GM12878 (cell line): ENCODE data around the gene PADI2. TPM values are rescaled to one million over a fixed set of nuclear protein-coding genes. Genes with fewer than 3 reads are reported as not detected.

Experiments used
- ATAC-seq: fragments of 200-7000 bp; cut with Tn5 transposase; 3 replicates; pipeline ENCODE4 v1.9.1; 2020; ENCODE audit warnings: mild to moderate bottlenecking, moderate library complexity
- BruUV-seq: library from RNA; stranded (reverse); fragments of 400-500 nt; replicated peaks from 2 replicates; lab custom pipeline; 2021; lab: Mats Ljungman, UMichigan
- CTCF ChIA-PET: fragments of 300-600 bp; sonication (Branson Sonifier 250); formaldehyde crosslinking; extraction: SDS; loops from one replicate; lab custom pipeline; 2021; ENCODE audit warnings: inconsistent platforms; lab: Yijun Ruan, JAX
- POLR2A ChIA-PET: fragments of 350-600 bp; formaldehyde crosslinking; extraction: SDS; loops from one replicate; lab custom pipeline; 2021; ENCODE audit warnings: inconsistent platforms; lab: Charles Lee
- RAD21 ChIA-PET: fragments of 300-600 bp; sonication (Branson Sonifier 250); formaldehyde crosslinking; loops from one replicate; lab custom pipeline; 2023; ENCODE audit warnings: antibody characterized with exemption; ENCODE audit not compliant: unreplicated experiment; lab: Charles Lee
- SMC1A ChIA-PET: fragments of 300-600 bp; sonication (Branson Sonifier 250); formaldehyde crosslinking; loops from one replicate; lab custom pipeline; 2023; ENCODE audit not compliant: unreplicated experiment, uncharacterized antibody; lab: Charles Lee
- DNase-seq: peaks from one replicate; pipeline ENCODE4 v3.0.0-alpha.2; 2011; ENCODE audit warnings: low read depth, low spot score
- FAIRE-seq: peaks from 3 replicates; lab custom pipeline; 2011; peaks lifted over from hg19 to GRCh38; lab: Jason Lieb, UNC
- H2AFZ ChIP-seq: 2 replicates; pipeline ENCODE4 v1.6.0; 2011; ENCODE audit warnings: low read depth, low read length, control low read depth; ENCODE audit not compliant: control insufficient read depth
- H3K27ac ChIP-seq: 2 replicates; pipeline ENCODE4 v1.5.1; 2011; ENCODE audit warnings: control low read depth; ENCODE audit not compliant: control insufficient read depth, insufficient read depth
- H3K27me3 ChIP-seq, 2 experiments: replicated peaks in 1 of 2; 2 replicates each; pipeline versions ENCODE4 v1.6.0 to v1.6.1; 2011; ENCODE audit warnings: low read length in 1 of 2; ENCODE audit not compliant: control insufficient read depth in 2 of 2, insufficient read depth in 2 of 2
- H3K36me3 ChIP-seq, 2 experiments: 2 replicates each; pipeline ENCODE4 v1.5.1; 2011; ENCODE audit warnings: low read length in 1 of 2; ENCODE audit not compliant: control insufficient read depth in 2 of 2, insufficient read depth in 2 of 2
- H3K4me1 ChIP-seq: 2 replicates; pipeline ENCODE4 v1.6.1; 2011; ENCODE audit warnings: mild to moderate bottlenecking, low read length, moderate library complexity, mixed read lengths; ENCODE audit not compliant: control insufficient read depth, insufficient read depth
- H3K4me2 ChIP-seq: 2 replicates; pipeline ENCODE4 v1.6.0; 2011; ENCODE audit warnings: control low read depth; ENCODE audit not compliant: control insufficient read depth, insufficient read depth
- H3K4me3 ChIP-seq: fragments of 200-600 bp; sonication (generic); 2 replicates; pipeline ENCODE4 v1.5.1; 2016
- H3K79me2 ChIP-seq: 2 replicates; pipeline ENCODE4 v1.6.0; 2011; ENCODE audit warnings: low read length; ENCODE audit not compliant: control insufficient read depth, insufficient read depth
- H3K9ac ChIP-seq: 2 replicates; pipeline ENCODE4 v1.8.0; 2011; ENCODE audit warnings: low read length, control low read depth, mixed read lengths; ENCODE audit not compliant: control insufficient read depth, insufficient read depth
- H3K9me3 ChIP-seq: replicated peaks from 3 replicates; pipeline ENCODE4 v1.5.1; 2011; ENCODE audit warnings: mild to moderate bottlenecking, low read length; ENCODE audit not compliant: control insufficient read depth, insufficient read depth
- H4K20me1 ChIP-seq: 2 replicates; pipeline ENCODE4 v1.6.0; 2011; ENCODE audit not compliant: control insufficient read depth, insufficient read depth
- BHLHE40 ChIP-seq, 2 experiments: fragments of 450-650 bp in 1 of 2; IDR thresholded peaks; 2 replicates each; pipeline ENCODE4 v1.6.1; 2011 to 2017; ENCODE audit warnings: low read depth in 2 of 2, borderline replicate concordance in 1 of 2, improper control_type of control experiment in 1 of 2, low read length in 1 of 2, mild to moderate bottlenecking in 1 of 2
- CBX5 ChIP-seq: sonication (generic); IDR thresholded peaks from 2 replicates; pipeline ENCODE4 v1.6.1; 2016; ENCODE audit warnings: low read depth, moderate library complexity, mild to moderate bottlenecking, inconsistent platforms
- EED ChIP-seq: sonication (generic); IDR thresholded peaks from 2 replicates; pipeline ENCODE4 v1.6.1; 2016; ENCODE audit warnings: antibody characterized with exemption, low read depth
- ESRRA ChIP-seq: IDR thresholded peaks from 2 replicates; pipeline ENCODE4 v1.6.1; 2012; ENCODE audit warnings: mild to moderate bottlenecking, low read length, improper control_type of control experiment
- HCFC1 ChIP-seq: fragments of 150-350 bp; IDR thresholded peaks from 2 replicates; pipeline ENCODE4 v1.6.1; 2014; ENCODE audit warnings: low read length
- NR2F1 ChIP-seq: fragments of 450-650 bp; conservative IDR thresholded peaks from 2 replicates; pipeline ENCODE4 v1.6.1; 2017; ENCODE audit warnings: mild to moderate bottlenecking
- POLR2A ChIP-seq: IDR thresholded peaks from 2 replicates; pipeline ENCODE4 v1.6.1; 2011; ENCODE audit warnings: low read depth, mild to moderate bottlenecking, low read length
- RCOR1 ChIP-seq: conservative IDR thresholded peaks from 2 replicates; pipeline ENCODE4 v1.6.1; 2012; ENCODE audit warnings: low read depth, low read length, improper control_type of control experiment
- TBL1XR1 ChIP-seq: IDR thresholded peaks from 2 replicates; pipeline ENCODE4 v1.6.1; 2012; ENCODE audit warnings: low read depth, low read length, improper control_type of control experiment
- ZSCAN29 ChIP-seq: fragments of 450-650 bp; IDR thresholded peaks from 2 replicates; pipeline ENCODE4 v1.6.1; 2017; ENCODE audit warnings: mild to moderate bottlenecking, moderate library complexity
- WGBS: methylation state at CpG from one replicate; pipeline ENCODE4 v1.1.6; 2016; ENCODE audit warnings: low lambda C conversion rate; ENCODE audit not compliant: insufficient replicate concordance, insufficient coverage; ENCODE audit errors: missing lambda C conversion rate; 5-methylcytosine and 5-hydroxymethylcytosine counted together
- in situ Hi-C: fragments of 300-500 bp; cut with MboI; formaldehyde crosslinking; loops from 9 replicates; pipeline ENCODE4 v1.14.3; 2018; ENCODE audit warnings: mixed read lengths
- intact Hi-C: fragments of 100-400 bp; cut with micrococcal nuclease; formaldehyde crosslinking; loops from one replicate; pipeline ENCODE4 v1.14.2; 2022; ENCODE audit not compliant: unreplicated experiment
- polyA plus RNA-seq, 11 experiments: library from polyadenylated mRNA; depleted of rRNA in 4 of 11; unstranded in 6 of 11; stranded (reverse) in 5 of 11; fragments of >200 nt; fragmentation: Nextera tagmentation in 4 of 11; fragmentation: Illumina TruSeq in 1 of 11; extraction: Ambion mirVana in 4 of 11; extraction: Trizol in 1 of 11; gene quantifications; 1 replicate in 1 of 11; 2 replicates in 10 of 11; pipeline versions ENCODE4 v1.2.1 to v1.2.3, GENCODE V29; 2011 to 2016; ENCODE audit warnings: inconsistent platforms in 2 of 11, missing spikeins in 2 of 11, low read depth in 1 of 11
- total RNA-seq, 4 experiments: library from RNA; depleted of rRNA in 3 of 4; stranded (reverse); fragments of >200 nt in 3 of 4; fragmentation: Illumina TruSeq in 1 of 4; extraction: Trizol in 1 of 4; gene quantifications; 2 replicates each; pipeline versions ENCODE4 v1.2.1 to v1.2.3, GENCODE V29; 2013 to 2021
- TF ChIP-seq, protein P1 (sequence below): fragments of 450-650 bp; IDR thresholded peaks from 2 replicates; pipeline ENCODE4 v1.6.1; 2016; ENCODE audit warnings: mild to moderate bottlenecking
- TF ChIP-seq, protein P2 (sequence below): fragments of 450-650 bp; formaldehyde crosslinking; IDR thresholded peaks from 2 replicates; pipeline ENCODE4 v1.5.0; 2022; ENCODE audit warnings: mild to moderate bottlenecking, missing genetic modification characterization
- TF ChIP-seq, protein P3 (sequence below): fragments of 450-650 bp; conservative IDR thresholded peaks from 2 replicates; pipeline ENCODE4 v1.6.1; 2017; ENCODE audit warnings: mild to moderate bottlenecking, moderate library complexity
- TF ChIP-seq, protein P4 (sequence below), 3 experiments: IDR thresholded peaks in 2 of 3; conservative IDR thresholded peaks in 1 of 3; 2 replicates each; pipeline ENCODE4 v1.5.1; 2011; ENCODE audit warnings: low read depth in 3 of 3, low read length in 3 of 3, mild to moderate bottlenecking in 3 of 3, control low read depth in 2 of 3, moderate library complexity in 2 of 3, inconsistent platforms in 1 of 3, mixed read lengths in 1 of 3; ENCODE audit not compliant: control insufficient read depth in 2 of 3, insufficient read depth in 1 of 3; ENCODE audit errors: extremely low read depth in 1 of 3

The PADI2 gene
- total and polyA plus RNA-seq, 10 of the 15 experiments (the other 5 are each of a cell fraction or from before 2014, with no cell fraction given) = 0.05 to 3.0 (median 0.10) TPM; not detected in 1

DNA sequence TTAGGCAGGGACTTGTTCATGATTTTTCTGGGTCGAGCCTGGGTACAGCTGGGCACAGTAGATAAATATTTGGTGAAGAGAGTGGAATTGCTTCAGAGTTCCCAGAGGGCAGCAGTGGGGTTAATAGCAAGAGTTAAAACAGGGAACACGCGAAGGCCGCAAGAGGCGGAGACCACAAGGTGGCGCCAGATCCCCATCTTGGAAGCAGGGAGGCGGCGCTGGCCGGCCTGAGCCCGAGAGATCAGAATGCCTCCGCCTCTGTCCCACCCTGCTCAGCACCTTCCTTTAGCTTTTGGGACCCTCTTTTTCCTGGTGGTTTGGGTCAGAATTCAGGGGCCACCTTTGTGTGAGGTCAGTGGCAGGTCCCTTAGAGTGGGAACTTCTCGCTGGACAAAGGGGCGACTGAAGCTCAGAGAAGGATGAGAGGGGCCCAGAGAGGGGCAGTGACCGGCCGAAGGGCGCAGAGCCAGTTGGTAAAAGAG is 6.5 kb upstream of the PADI2 start:
- H3K4me2 ChIP-seq = no peak overlapping the region; the same call in 1 of the 2 replicates
- 0 out of 2 replicates have a peak, but pooled peaks have one; percentile 31 for TF ChIP-seq NR2F1
- no peak for TF ChIP-seq CBX5
- TF ChIP-seq, protein P1, sequence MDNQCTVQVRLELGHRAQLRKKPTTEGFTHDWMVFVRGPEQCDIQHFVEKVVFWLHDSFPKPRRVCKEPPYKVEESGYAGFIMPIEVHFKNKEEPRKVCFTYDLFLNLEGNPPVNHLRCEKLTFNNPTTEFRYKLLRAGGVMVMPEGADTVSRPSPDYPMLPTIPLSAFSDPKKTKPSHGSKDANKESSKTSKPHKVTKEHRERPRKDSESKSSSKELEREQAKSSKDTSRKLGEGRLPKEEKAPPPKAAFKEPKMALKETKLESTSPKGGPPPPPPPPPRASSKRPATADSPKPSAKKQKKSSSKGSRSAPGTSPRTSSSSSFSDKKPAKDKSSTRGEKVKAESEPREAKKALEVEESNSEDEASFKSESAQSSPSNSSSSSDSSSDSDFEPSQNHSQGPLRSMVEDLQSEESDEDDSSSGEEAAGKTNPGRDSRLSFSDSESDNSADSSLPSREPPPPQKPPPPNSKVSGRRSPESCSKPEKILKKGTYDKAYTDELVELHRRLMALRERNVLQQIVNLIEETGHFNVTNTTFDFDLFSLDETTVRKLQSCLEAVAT = no peak
- TF ChIP-seq, protein P2, sequence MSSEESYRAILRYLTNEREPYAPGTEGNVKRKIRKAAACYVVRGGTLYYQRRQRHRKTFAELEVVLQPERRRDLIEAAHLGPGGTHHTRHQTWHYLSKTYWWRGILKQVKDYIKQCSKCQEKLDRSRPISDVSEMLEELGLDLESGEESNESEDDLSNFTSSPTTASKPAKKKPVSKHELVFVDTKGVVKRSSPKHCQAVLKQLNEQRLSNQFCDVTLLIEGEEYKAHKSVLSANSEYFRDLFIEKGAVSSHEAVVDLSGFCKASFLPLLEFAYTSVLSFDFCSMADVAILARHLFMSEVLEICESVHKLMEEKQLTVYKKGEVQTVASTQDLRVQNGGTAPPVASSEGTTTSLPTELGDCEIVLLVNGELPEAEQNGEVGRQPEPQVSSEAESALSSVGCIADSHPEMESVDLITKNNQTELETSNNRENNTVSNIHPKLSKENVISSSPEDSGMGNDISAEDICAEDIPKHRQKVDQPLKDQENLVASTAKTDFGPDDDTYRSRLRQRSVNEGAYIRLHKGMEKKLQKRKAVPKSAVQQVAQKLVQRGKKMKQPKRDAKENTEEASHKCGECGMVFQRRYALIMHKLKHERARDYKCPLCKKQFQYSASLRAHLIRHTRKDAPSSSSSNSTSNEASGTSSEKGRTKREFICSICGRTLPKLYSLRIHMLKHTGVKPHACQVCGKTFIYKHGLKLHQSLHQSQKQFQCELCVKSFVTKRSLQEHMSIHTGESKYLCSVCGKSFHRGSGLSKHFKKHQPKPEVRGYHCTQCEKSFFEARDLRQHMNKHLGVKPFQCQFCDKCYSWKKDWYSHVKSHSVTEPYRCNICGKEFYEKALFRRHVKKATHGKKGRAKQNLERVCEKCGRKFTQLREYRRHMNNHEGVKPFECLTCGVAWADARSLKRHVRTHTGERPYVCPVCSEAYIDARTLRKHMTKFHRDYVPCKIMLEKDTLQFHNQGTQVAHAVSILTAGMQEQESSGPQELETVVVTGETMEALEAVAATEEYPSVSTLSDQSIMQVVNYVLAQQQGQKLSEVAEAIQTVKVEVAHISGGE (CRISPR knock-in tag) = no peak
- TF ChIP-seq EED = no peak
- TF ChIP-seq ZSCAN29 = no peak
- TF ChIP-seq, protein P3, sequence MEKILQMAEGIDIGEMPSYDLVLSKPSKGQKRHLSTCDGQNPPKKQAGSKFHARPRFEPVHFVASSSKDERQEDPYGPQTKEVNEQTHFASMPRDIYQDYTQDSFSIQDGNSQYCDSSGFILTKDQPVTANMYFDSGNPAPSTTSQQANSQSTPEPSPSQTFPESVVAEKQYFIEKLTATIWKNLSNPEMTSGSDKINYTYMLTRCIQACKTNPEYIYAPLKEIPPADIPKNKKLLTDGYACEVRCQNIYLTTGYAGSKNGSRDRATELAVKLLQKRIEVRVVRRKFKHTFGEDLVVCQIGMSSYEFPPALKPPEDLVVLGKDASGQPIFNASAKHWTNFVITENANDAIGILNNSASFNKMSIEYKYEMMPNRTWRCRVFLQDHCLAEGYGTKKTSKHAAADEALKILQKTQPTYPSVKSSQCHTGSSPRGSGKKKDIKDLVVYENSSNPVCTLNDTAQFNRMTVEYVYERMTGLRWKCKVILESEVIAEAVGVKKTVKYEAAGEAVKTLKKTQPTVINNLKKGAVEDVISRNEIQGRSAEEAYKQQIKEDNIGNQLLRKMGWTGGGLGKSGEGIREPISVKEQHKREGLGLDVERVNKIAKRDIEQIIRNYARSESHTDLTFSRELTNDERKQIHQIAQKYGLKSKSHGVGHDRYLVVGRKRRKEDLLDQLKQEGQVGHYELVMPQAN = no peak
- TF ChIP-seq POLR2A = no peak
- no peak for TF ChIP-seq ESRRA
- TF ChIP-seq RCOR1 = no peak
- TF ChIP-seq, protein P4, sequence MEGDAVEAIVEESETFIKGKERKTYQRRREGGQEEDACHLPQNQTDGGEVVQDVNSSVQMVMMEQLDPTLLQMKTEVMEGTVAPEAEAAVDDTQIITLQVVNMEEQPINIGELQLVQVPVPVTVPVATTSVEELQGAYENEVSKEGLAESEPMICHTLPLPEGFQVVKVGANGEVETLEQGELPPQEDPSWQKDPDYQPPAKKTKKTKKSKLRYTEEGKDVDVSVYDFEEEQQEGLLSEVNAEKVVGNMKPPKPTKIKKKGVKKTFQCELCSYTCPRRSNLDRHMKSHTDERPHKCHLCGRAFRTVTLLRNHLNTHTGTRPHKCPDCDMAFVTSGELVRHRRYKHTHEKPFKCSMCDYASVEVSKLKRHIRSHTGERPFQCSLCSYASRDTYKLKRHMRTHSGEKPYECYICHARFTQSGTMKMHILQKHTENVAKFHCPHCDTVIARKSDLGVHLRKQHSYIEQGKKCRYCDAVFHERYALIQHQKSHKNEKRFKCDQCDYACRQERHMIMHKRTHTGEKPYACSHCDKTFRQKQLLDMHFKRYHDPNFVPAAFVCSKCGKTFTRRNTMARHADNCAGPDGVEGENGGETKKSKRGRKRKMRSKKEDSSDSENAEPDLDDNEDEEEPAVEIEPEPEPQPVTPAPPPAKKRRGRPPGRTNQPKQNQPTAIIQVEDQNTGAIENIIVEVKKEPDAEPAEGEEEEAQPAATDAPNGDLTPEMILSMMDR (IDR thresholded peaks at IDR 0.05 in 2 of 3, conservative IDR thresholded peaks at IDR 0.05 in 1 of 3; ENCODE audit: control insufficient read depth in 2 of 3, extremely low read depth in 1 of 3, insufficient read depth in 1 of 3, low read depth in 3 of 3, low read length in 3 of 3) = peak; percentile 85 to 96 (median 96)
- TF ChIP-seq HCFC1 = peak; percentile 26; the same call in 1 of the 2 replicates
- 0 out of 2 replicates have a peak, but pooled peaks have one; percentile 19 for TF ChIP-seq TBL1XR1
- TF ChIP-seq BHLHE40 (IDR thresholded peaks at IDR 0.05; ENCODE audit: borderline replicate concordance in 1 of 2, low read depth in 2 of 2, low read length in 1 of 2) = 0 out of 4 replicates have a peak, but pooled peaks of 1 of the 2 experiments have one; percentile 5

More for the DNA sequence above, 6.5 kb upstream of the PADI2 start:
- Histone ChIP-seq H4K20me1 (no peaks in the 10 kb centered on the region), H3K9me3 (no peaks in the 10 kb centered on the region), H3K4me1 (no peaks in the 10 kb centered on the region; the same call in 1 of the 2 replicates), H3K36me3 (no peaks in the 10 kb centered on the region), H3K79me2 (no peaks in the 10 kb centered on the region), H3K27ac (no peak overlapping the region), H2AFZ (peak overlapping the region; percentile 11), H3K4me3 (no peak overlapping the region), H3K27me3 (no peaks in the 10 kb centered on the region), H3K9ac (no peak overlapping the region)
- peak; percentile 90 for ATAC-seq
- FAIRE-seq = peak; percentile 93
- intact Hi-C loops (loop anchor here (1.0 to 2.0 kb wide), 2 partner anchors 112 to 211 kb away; no protein-coding TSS in a partner anchor), in situ Hi-C loops (loop anchor here (5.0 kb wide), 1 partner anchor 112 kb away; no protein-coding TSS in a partner anchor)
- ChIA-PET POLR2A (interaction anchor here (1.2 to 1.9 kb wide), 2 partner anchors 16 to 111 kb away, joined by 3 to 7 read pairs; no protein-coding TSS in a partner anchor), RAD21 (interaction anchor here (0.9 to 9.7 kb wide), 9 partner anchors 15 to 149 kb away, joined by 3 to 186 read pairs (median 18); partner anchors contain the start of gene SDHB), SMC1A (interaction anchor here (0.9 to 12.4 kb wide), 16 partner anchors 13 to 211 kb away, joined by 3 to 236 read pairs (median 4); no protein-coding TSS in a partner anchor), CTCF (interaction anchor here (0.6 to 12.1 kb wide), 20 partner anchors 13 to 281 kb away, joined by 3 to 315 read pairs (median 5); no protein-coding TSS in a partner anchor)
- no TSS peak for BruUV-seq
- DNase-seq = no peak
- WGBS = 32% methylated on average over 16 of the region's 16 CpGs
